Testis (tissue), 2 donors: ENCODE measurements around the gene RPL9.

Experiments
- POLR2A ChIP-seq: fragments of 450-650 bp; IDR thresholded peaks from one replicate; pipeline ENCODE4 v1.6.1; 2017; ENCODE audit warnings: antibody characterized with exemption, mild to moderate bottlenecking, moderate library complexity
- TF ChIP-seq, protein P1 (sequence below), 3 experiments: fragments of 450-650 bp in 2 of 3; fragments of 200-600 bp in 1 of 3; sonication (generic) in 1 of 3; IDR thresholded peaks; one replicate each; pipeline ENCODE4 v1.5.1; 2016 to 2019; ENCODE audit warnings: antibody characterized with exemption in 3 of 3, mild to moderate bottlenecking in 2 of 3, moderate library complexity in 1 of 3

- TF ChIP-seq, protein P1, sequence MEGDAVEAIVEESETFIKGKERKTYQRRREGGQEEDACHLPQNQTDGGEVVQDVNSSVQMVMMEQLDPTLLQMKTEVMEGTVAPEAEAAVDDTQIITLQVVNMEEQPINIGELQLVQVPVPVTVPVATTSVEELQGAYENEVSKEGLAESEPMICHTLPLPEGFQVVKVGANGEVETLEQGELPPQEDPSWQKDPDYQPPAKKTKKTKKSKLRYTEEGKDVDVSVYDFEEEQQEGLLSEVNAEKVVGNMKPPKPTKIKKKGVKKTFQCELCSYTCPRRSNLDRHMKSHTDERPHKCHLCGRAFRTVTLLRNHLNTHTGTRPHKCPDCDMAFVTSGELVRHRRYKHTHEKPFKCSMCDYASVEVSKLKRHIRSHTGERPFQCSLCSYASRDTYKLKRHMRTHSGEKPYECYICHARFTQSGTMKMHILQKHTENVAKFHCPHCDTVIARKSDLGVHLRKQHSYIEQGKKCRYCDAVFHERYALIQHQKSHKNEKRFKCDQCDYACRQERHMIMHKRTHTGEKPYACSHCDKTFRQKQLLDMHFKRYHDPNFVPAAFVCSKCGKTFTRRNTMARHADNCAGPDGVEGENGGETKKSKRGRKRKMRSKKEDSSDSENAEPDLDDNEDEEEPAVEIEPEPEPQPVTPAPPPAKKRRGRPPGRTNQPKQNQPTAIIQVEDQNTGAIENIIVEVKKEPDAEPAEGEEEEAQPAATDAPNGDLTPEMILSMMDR (IDR thresholded peaks at IDR 0.05), result no peak
- TF ChIP-seq POLR2A, result no peak
These were observed 26.0 kb upstream of the RPL9 start for GRCh38 chr4:39484582-39485272.
